ENCODE measurements around the gene SLC12A7.
"Not testable (repeated sequence)": the region's sequence is repeated elsewhere in the genome, so short reads cannot be mapped to it uniquely, and the experiment has no call there.

SLC12A7 gene

DNA sequence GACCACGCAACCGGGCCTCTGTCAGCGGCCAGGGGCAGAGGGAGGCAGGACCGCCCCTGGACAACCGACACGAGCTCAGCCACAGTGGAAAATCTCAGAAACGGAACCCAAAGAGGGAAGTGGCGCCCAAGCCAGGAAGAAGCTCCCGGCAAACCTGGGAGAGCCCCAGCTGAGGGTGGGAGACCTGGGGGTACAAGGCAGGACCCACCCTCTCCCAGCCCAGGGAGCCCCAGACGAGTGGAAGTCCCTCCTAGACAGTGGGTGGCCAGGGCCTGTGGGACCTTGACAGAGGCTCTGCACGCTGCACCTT, 3.0 kb downstream of the SLC12A7 start:
- no peak for DNase-seq

DNA sequence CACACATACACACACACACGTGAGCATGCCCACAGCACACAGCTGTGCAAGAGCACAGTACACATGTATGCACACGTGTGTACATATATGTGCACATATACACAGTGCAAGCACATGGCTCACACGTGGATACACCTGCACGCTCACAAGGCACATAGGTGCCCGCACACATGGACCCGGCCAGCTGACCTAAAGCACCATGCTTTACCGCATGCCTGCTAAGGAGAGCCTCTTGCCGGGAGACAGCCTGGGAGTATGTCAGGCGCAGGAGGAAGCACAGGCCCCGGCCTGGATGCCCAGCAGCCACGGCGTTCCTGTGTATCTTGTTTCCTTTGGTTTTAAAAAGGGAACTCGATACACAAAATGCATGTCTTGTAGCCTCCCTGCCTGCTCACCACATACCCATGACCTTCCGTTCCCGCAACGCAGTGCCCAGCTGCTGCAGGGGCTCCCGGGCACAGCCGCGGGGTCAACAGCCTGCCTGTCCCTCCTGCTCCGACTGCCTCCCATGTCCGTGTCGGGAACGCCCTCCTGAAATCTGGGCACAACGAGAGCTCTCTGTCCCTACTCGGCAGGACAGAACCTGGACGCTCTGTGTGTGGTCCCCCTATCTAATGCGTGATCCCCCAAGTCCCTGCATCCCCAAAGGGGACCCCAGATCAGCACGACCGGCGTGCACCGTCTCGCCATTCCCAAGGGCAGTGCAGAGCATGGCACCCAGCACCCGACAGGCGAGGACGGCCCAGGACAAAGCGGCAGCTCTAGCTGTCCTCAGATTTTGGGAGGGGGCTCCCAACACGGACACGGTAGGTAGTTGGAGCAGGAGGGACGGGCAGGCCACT, 3.6 kb downstream of the SLC12A7 start:
- DNase-seq, result no peak

GRCh38 chr5:1107167-1108022, 4.5 kb downstream of the SLC12A7 start:
- peak; percentile 40 for DNase-seq

- peak; percentile 51 for DNase-seq
Measured at GRCh38 chr5:1106385-1107166, 5.3 kb downstream of the SLC12A7 start.

DNA sequence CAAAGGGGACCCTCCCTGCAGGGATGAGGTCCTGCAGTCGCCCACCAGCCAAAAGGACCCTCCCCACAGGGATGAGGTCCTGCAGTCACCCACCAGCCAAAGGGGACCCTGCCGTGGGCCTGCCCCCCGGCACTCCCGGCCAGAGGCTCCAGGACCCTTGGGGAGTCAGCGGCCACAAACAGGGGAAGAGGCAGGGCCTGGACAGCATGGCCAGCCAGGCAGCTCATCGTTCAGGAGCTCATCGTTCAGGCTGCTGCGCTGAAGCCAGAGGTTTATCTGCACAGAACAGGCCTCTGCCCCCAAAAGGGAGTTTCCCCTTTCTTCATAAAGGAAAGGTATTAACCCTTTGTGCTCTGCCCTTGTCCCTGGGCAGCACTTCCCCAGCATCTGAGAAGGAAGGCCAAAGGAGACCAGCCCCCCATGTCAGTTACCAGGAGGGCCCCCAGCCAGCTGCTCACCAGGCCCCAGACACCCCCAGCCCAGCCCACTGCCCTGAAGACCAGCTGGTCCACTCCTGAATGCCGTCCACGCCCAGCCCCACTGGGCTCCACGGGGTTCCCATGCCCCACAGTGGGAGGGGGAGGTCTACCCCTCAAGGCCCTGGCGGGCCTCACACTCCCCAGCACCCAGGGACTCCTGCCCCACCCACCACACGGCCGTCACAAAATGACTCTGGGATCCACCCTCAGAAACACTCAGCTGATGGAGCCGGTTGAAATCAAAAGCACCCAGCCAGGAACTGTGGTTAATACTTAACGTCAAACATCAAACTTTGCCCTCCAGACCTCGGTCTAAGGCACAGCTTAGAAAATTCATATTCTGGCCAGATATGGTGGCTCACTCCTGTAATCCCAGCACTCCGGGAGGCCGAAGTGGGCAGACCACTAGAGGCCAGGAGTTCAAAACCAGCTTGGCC, 6.3 kb downstream of the SLC12A7 start:
- DNase-seq, result peak; percentile 77

DNA sequence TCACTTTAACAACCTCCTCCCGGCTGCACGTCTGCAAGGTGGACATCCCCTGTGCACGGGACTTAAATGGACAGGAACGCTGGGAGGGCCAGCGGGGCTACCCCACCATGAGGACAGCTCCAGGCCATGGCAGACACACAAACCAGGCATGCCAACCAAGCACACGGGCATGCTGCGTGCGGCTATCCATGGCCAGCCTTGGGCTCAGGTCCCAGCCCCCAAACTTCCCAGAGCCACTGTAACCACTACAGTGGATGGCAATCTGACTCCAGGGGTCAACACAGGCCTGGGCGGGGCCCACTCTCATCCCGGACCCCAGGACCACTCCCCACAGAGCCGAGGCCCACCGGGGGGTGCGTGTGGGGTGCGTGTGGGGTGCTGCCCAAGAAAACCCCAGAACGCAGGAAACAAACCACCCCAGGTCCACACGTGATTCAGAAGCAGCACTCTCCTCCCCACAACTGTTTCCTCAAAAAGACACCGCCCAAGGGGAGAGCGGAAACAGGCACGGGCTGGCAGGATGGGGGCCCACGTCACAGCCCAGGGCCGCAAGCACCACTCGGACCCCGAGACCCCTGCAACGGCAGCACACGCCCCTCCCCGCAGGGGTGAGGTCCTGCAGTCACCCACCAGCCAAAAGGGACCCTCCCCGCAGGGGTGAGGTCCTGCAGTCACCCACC, 7.4 kb downstream of the SLC12A7 start:
- DNase-seq, result peak; percentile 60

DNA sequence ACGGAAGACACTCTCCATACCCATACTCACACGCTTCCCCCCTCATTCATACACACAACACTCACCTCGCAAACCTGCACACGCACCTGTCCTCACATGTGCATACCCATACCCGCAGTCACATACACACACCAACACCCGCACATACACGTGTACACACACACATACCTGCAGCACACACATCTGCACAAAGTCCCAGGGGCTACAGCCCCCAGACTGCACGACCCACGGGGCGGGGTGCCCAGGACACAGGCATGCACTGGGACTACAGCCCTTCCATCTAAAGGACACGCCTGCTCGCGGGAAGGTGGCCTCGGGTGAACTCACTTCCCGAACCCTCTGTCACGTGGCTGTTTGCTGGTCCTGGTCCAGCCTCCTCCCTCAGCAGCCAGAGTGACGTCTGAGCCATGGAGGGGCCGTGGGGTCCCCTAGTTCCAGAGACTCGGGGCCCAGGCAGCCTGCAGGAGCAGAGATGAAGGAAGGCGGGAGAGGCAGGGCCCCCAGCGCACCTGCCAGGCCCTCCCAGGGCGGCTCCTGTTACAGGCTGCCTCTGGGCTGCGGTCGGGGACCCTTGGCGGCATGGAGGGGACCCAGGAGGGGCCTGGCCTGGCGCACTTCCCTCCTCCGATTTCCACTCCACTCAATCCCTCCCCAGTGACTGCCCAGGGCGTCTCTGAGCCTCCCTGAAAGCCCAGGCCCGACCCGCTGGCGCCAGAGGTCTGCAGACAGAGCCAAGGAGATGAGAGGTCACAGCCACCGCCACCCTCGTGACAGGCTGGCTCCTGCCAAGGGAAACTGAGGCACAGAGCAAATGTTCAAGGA, 8.1 kb downstream of the SLC12A7 start:
- peak; percentile 40 for DNase-seq

- no peak for DNase-seq
Measured at GRCh38 chr5:1103093-1103492, 8.8 kb downstream of the SLC12A7 start.

- DNase-seq, result no peak
Measured at GRCh38 chr5:1101961-1102713, 9.7 kb downstream of the SLC12A7 start.

GRCh38 chr5:1100664-1101574, 10.9 kb downstream of the SLC12A7 start:
- no peak for DNase-seq

GRCh38 chr5:1099926-1100663, 11.8 kb downstream of the SLC12A7 start:
- DNase-seq, result no peak

- DNase-seq, result no peak
Measured at GRCh38 chr5:1098986-1099597, 12.8 kb downstream of the SLC12A7 start.

- not testable (repeated sequence) for DNase-seq
Measured at GRCh38 chr5:1097988-1098385, 13.9 kb downstream of the SLC12A7 start.

DNA sequence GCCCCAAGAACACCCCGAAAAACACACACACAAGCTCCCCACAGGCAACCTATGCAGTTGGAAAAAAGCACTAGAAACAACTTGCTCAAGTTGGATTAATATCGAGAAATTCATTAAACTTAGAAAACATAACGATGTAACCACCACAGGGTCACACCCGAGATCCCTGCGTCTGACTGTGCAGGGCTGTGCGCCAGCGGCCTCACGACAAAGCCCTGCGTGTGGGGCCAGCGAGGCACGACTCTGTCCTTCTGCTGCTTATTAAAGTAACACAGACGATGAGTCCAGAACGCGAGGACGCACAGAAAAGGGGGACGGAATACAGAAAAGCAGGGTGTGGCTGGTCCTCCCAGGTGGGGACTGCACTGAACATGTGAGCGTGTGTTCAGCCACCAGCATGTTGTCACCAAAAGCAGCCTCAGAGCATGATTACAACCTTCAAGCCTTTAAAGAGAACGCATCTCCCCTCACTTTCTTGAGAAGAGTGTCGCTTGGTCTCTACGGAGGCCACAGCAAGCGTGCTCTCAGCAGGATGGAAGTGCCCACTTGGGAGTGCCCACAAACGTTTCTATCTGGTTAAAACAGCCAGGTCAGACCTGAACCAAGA, 14.4 kb downstream of the SLC12A7 start:
- no peak for DNase-seq

DNA sequence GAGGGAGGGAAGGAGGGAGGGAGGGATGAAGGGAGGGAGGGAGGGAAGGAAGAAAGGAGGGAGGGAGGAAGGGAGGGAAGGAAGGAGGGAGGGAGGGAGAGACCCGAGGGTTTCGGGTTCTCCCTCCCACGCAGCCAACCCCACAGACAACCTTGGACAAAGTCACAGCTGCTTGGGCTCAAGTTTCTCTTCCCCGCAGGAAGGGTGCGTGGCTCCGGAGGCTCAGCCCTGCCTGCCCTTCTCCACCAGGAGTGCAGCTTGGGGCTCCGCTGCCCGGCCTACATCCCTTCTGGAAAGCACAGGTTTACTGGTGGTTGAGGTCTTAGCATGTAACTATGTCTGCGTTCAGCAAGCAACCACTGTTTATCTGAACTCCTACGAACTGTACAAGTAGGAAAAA, 15.0 kb downstream of the SLC12A7 start:
- DNase-seq, result no peak

GRCh38 chr5:1095990-1096363, 15.9 kb downstream of the SLC12A7 start:
- DNase-seq, result no peak

- DNase-seq, result no peak
Measured at GRCh38 chr5:1095302-1095989, 16.4 kb downstream of the SLC12A7 start.
